HL-60 (cell line): ENCODE measurements around the gene MDP1.

Experiments
- DNase-seq, 2 experiments: peaks; one replicate each; pipeline ENCODE4 v3.0.0-alpha.2; 2010 to 2020; ENCODE audit warnings: low read depth in 1 of 2, low spot score in 1 of 2
- H3K27ac ChIP-seq: fragments of 250-450 bp; sonication (Bioruptor Pico); replicated peaks from 2 replicates; pipeline ENCODE4 v1.5.1; 2020; ENCODE audit warnings: mild to moderate bottlenecking, moderate library complexity
- H3K27me3 ChIP-seq: fragments of 250-450 bp; sonication (Bioruptor Pico); 2 replicates; pipeline ENCODE4 v1.5.1; 2021; ENCODE audit warnings: mild to moderate bottlenecking, moderate library complexity; ENCODE audit not compliant: insufficient read depth, poor library complexity, severe bottlenecking
- H3K4me3 ChIP-seq: replicated peaks from 2 replicates; pipeline ENCODE4 v1.5.1; 2011; ENCODE audit warnings: mild to moderate bottlenecking, control low read depth, low read length; ENCODE audit not compliant: insufficient read depth
- GABPA ChIP-seq: IDR thresholded peaks from 2 replicates; pipeline ENCODE4 v1.6.1; 2012; ENCODE audit warnings: low read depth
- POLR2AphosphoS5 ChIP-seq: IDR thresholded peaks from 2 replicates; pipeline ENCODE4 v1.6.1; 2012; ENCODE audit warnings: low read depth
- SPI1 ChIP-seq: IDR thresholded peaks from 2 replicates; pipeline ENCODE4 v1.6.1; 2012; ENCODE audit warnings: low read depth, mild to moderate bottlenecking, borderline replicate concordance
- TF ChIP-seq, protein P1 (sequence below): IDR thresholded peaks from 2 replicates; pipeline ENCODE4 v1.6.1; 2012; ENCODE audit warnings: low read depth; ENCODE audit not compliant: insufficient replicate concordance
- TF ChIP-seq, protein P2 (sequence below): IDR thresholded peaks from one replicate; pipeline ENCODE4 v1.5.1; 2011; ENCODE audit warnings: low read length, control low read depth, inconsistent platforms; ENCODE audit not compliant: insufficient read depth

MDP1 gene

DNA sequence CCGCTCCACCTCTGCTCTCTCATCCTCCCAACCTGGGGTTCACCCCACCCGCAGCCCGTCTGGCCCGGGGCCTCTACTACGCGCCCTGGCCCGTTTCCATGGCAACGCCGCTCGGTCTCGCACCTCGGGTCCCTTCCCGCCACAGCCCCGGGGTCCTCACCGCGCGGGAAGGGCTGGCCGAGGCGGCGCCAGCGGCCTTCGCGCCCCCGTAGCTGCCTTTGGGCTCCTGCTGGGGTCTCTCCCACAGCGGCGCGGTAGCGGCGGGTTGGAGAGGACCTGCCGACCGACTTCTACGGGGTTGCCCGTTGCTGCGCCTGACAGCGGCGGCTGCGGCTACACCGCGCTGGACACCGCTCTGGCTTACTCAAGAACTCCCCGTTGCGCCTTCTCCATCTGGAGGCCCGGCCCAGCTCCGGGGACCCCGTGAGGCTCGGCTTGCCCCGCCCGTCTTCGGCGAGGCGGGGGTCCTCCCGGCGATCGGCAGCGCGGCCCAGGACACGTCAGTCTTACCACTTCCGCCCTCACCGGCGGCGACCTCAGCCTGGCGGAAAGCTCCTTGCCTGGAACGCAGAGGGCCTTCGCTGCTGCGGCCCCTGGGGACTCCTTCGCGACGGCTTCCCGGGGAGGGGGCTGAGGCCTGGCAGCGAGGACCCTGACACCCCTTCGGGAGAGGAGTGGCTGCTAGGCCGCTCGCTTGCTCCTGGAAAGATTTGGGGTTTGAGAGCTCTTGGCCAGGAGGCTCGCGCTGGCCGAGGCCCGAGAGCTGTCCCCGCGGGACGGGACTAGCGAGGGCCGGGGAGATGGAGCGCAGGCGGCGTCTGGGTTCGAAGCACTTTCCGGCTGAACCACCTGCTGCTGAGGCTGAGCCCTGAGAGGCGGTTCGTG lies 20.4 kb downstream of the MDP1 start, which contains the start of gene TM9SF1:
Gene TM9SF1 (minus strand): TSS at position 256 of the 885 bp plus-strand sequence. CDS start 422 bp downstream, outside the sequence.
- Histone ChIP-seq H3K27ac (peak within 1 kb of the TSS; percentile 99), H3K4me3 (peak within 1 kb of the TSS; percentile 79), H3K27me3 (no peaks in the 10 kb centered on the region)
- peak; percentile 88 to 91 for DNase-seq
- TF ChIP-seq SPI1 (peak; percentile 34; the same call in 1 of the 2 replicates), POLR2AphosphoS5 (peak; percentile 85), GABPA (peak; percentile 81)
- TF ChIP-seq, protein P1, sequence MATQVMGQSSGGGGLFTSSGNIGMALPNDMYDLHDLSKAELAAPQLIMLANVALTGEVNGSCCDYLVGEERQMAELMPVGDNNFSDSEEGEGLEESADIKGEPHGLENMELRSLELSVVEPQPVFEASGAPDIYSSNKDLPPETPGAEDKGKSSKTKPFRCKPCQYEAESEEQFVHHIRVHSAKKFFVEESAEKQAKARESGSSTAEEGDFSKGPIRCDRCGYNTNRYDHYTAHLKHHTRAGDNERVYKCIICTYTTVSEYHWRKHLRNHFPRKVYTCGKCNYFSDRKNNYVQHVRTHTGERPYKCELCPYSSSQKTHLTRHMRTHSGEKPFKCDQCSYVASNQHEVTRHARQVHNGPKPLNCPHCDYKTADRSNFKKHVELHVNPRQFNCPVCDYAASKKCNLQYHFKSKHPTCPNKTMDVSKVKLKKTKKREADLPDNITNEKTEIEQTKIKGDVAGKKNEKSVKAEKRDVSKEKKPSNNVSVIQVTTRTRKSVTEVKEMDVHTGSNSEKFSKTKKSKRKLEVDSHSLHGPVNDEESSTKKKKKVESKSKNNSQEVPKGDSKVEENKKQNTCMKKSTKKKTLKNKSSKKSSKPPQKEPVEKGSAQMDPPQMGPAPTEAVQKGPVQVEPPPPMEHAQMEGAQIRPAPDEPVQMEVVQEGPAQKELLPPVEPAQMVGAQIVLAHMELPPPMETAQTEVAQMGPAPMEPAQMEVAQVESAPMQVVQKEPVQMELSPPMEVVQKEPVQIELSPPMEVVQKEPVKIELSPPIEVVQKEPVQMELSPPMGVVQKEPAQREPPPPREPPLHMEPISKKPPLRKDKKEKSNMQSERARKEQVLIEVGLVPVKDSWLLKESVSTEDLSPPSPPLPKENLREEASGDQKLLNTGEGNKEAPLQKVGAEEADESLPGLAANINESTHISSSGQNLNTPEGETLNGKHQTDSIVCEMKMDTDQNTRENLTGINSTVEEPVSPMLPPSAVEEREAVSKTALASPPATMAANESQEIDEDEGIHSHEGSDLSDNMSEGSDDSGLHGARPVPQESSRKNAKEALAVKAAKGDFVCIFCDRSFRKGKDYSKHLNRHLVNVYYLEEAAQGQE: peak; percentile 51
- TF ChIP-seq, protein P2, sequence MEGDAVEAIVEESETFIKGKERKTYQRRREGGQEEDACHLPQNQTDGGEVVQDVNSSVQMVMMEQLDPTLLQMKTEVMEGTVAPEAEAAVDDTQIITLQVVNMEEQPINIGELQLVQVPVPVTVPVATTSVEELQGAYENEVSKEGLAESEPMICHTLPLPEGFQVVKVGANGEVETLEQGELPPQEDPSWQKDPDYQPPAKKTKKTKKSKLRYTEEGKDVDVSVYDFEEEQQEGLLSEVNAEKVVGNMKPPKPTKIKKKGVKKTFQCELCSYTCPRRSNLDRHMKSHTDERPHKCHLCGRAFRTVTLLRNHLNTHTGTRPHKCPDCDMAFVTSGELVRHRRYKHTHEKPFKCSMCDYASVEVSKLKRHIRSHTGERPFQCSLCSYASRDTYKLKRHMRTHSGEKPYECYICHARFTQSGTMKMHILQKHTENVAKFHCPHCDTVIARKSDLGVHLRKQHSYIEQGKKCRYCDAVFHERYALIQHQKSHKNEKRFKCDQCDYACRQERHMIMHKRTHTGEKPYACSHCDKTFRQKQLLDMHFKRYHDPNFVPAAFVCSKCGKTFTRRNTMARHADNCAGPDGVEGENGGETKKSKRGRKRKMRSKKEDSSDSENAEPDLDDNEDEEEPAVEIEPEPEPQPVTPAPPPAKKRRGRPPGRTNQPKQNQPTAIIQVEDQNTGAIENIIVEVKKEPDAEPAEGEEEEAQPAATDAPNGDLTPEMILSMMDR: no peak

DNA sequence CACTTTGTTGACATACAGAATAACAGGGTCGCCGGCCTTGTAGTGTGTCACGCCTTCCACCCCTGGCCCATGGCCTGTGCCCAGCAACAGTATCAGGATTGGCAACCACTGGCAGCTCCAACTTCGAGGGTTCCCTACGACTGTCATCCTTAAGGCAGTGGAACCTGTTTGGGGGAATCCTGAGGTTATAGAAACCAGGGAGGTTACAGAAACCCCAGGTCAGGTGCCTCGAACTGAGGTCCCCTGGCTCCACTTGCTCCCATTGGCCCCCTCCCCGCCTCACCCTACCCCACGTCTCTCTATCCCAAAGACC lies 21.0 kb downstream of the MDP1 start:
- Histone ChIP-seq H3K27ac (peak overlapping the region; percentile 99), H3K4me3 (peak overlapping the region; percentile 79), H3K27me3 (no peaks in the 10 kb centered on the region)
- no peak for DNase-seq
- TF ChIP-seq POLR2AphosphoS5: no peak
- TF ChIP-seq GABPA: no peak
- TF ChIP-seq SPI1: no peak
- TF ChIP-seq, protein P2: no peak
- TF ChIP-seq, protein P1: no peak

DNA sequence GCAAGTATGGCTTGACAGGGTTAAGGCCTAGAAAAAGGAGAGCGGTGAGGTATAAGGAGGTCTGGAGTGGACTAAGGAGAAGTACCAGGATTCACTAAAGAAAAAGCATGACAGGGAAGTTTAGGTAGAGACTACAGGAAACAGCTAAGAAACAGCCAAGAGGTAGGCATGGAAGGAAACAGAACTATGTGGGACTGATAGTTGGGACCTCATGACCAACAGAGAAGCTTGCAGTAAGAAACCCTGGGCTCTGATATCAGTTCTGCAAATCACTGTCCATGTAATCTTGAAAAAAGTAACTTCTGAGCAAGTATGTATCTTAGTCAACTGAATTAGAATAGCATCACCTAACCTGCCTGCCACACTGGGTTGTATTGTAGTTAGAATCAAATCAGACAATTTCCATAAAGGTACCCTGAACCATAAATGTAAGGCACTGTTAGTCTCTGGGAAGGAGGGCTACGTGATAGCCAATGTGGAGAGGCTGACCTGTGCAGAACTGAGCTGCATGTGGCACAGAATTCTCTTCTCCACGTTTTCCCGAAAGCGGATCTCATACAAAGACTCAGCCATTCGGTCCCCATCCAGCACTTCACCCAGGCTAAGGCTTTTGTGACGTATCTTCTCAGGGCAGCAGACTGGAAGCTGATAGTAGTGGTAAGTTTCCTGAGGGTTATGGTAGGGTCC lies 21.5 kb downstream of the MDP1 start:
- Histone ChIP-seq H3K27me3 (no peaks in the 10 kb centered on the region), H3K27ac (no peak overlapping the region; the same call in 1 of the 2 replicates), H3K4me3 (peak overlapping the region; percentile 79)
- no peak for DNase-seq
- TF ChIP-seq, protein P1: no peak
- TF ChIP-seq, protein P2: no peak
- TF ChIP-seq POLR2AphosphoS5 (no peak), SPI1 (no peak), GABPA (no peak)
